Tibial nerve (tissue), 4 donors: ENCODE results near the gene USP32.

Experiments used
- EP300 ChIP-seq, 2 donors: sonication (generic); formaldehyde crosslinking; IDR thresholded peaks; one replicate each; pipeline ENCODE4 v1.6.1; 2017; ENCODE audit warnings: antibody characterized with exemption in 2 of 2, mild to moderate bottlenecking in 1 of 2
- POLR2A ChIP-seq, 2 donors: fragments of 450-650 bp; IDR thresholded peaks; one replicate each; pipeline ENCODE4 v1.6.1; 2017; ENCODE audit warnings: antibody characterized with exemption in 2 of 2, mild to moderate bottlenecking in 2 of 2, moderate library complexity in 2 of 2
- TF ChIP-seq, protein P1 (sequence below), 5 experiments: fragments of 200-600 bp in 3 of 5; fragments of 450-650 bp in 2 of 5; sonication (generic) in 3 of 5; IDR thresholded peaks; one replicate each; pipeline ENCODE4 v1.5.1; 2016 to 2019; ENCODE audit warnings: antibody characterized with exemption in 5 of 5, mild to moderate bottlenecking in 3 of 5, moderate library complexity in 2 of 5

DNA sequence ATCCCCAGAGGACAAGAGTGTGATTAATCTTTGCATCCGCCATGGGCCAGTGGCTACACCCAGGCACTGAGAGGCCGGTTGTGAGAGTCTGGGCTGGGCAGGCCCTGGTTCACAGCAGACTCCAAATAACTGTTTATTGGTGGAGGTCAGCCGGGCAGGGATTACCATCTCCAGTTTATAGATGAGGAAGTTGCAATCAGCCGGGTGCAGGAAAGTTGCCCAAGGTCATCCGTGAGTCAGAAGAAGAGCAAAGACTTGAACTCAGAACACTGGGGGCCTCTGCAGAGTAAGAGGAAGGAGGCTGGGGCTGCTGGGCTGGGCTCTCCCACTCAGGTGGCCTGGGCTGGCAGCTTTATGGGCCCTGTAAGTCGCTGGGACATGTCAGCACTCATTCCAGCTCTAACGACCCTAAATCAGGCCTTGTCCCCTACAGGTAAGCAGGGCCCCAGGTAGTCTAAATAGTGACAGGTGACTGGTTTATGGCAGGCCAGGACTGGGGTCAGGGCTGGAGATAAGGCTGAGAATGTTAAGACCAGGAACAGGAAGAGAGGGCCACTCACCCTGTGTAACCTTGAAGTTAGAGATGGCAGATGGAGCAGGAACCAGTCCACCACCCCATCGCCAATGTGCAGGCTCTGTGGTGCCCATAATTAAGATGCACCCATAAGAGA, 244.2 kb downstream of the USP32 start:
- TF ChIP-seq EP300 (IDR thresholded peaks at IDR 0.05) (no peak), POLR2A (IDR thresholded peaks at IDR 0.05) (no peak)
- TF ChIP-seq, protein P1, sequence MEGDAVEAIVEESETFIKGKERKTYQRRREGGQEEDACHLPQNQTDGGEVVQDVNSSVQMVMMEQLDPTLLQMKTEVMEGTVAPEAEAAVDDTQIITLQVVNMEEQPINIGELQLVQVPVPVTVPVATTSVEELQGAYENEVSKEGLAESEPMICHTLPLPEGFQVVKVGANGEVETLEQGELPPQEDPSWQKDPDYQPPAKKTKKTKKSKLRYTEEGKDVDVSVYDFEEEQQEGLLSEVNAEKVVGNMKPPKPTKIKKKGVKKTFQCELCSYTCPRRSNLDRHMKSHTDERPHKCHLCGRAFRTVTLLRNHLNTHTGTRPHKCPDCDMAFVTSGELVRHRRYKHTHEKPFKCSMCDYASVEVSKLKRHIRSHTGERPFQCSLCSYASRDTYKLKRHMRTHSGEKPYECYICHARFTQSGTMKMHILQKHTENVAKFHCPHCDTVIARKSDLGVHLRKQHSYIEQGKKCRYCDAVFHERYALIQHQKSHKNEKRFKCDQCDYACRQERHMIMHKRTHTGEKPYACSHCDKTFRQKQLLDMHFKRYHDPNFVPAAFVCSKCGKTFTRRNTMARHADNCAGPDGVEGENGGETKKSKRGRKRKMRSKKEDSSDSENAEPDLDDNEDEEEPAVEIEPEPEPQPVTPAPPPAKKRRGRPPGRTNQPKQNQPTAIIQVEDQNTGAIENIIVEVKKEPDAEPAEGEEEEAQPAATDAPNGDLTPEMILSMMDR (IDR thresholded peaks at IDR 0.05) = no peak
